PC-3 (cell line): ENCODE measurements around the gene EEF1B2. TPM values are rescaled to one million over a fixed set of nuclear protein-coding genes. Genes with fewer than 3 reads are reported as not detected.
A peak's percentile ranks its signal among the peaks of the same experiment; 100 is the strongest.
"Not testable (repeated sequence)": the region's sequence is repeated elsewhere in the genome, so short reads cannot be mapped to it uniquely, and the experiment has no call there.

Experiments
- ATAC-seq: fragments of 200-7000 bp; cut with Tn5 transposase; 2 replicates; pipeline ENCODE4 v1.9.1; 2020; ENCODE audit warnings: mild to moderate bottlenecking, moderate library complexity
- BruUV-seq: library from RNA; stranded (reverse); fragments of 400-500 nt; replicated peaks from 2 replicates; lab custom pipeline; 2021; lab: Mats Ljungman, UMichigan
- CTCF ChIA-PET: fragments of 300-600 bp; sonication (Branson Sonifier 250); formaldehyde crosslinking; loops from one replicate; lab custom pipeline; 2022; ENCODE audit warnings: antibody characterized with exemption; lab: Charles Lee
- POLR2A ChIA-PET: fragments of 300-600 bp; sonication (Branson Sonifier 250); formaldehyde crosslinking; loops from one replicate; lab custom pipeline; 2022; ENCODE audit warnings: antibody characterized with exemption; ENCODE audit not compliant: unreplicated experiment; lab: Charles Lee
- DNase-seq: peaks from one replicate; pipeline ENCODE4 v3.0.0-alpha.2; 2015
- H2AFZ ChIP-seq: fragments of 300-600 bp; sonication (generic); 2 replicates; pipeline ENCODE4 v1.6.0; 2016; ENCODE audit warnings: antibody characterized with exemption, low read length
- H3F3A ChIP-seq: fragments of 300-600 bp; sonication (generic); one replicate; pipeline ENCODE4 v1.6.0; 2017; ENCODE audit warnings: antibody characterized with exemption, low read length, control low read depth, mild to moderate bottlenecking; ENCODE audit not compliant: unreplicated experiment
- H3K27ac ChIP-seq: fragments of 300-600 bp; sonication (generic); 2 replicates; pipeline ENCODE4 v1.5.1; 2016; ENCODE audit warnings: mild to moderate bottlenecking, low read length
- H3K27me3 ChIP-seq: fragments of 300-600 bp; sonication (generic); 2 replicates; pipeline ENCODE4 v1.6.1; 2016; ENCODE audit warnings: low read length, mixed read lengths
- H3K36me3 ChIP-seq: fragments of 300-600 bp; sonication (generic); 2 replicates; pipeline ENCODE4 v1.6.1; 2016; ENCODE audit warnings: low read depth, mixed run types, low read length, mixed read lengths
- H3K4me1 ChIP-seq: fragments of 300-600 bp; sonication (generic); 2 replicates; pipeline ENCODE4 v1.5.1; 2016; ENCODE audit warnings: low read length; ENCODE audit not compliant: insufficient read depth
- H3K4me2 ChIP-seq: fragments of 300-600 bp; sonication (generic); 2 replicates; pipeline ENCODE4 v1.6.0; 2016; ENCODE audit warnings: low read length
- H3K4me3 ChIP-seq: fragments of 300-600 bp; sonication (generic); 2 replicates; pipeline ENCODE4 v1.5.1; 2016; ENCODE audit warnings: mild to moderate bottlenecking, low read length, mixed read lengths
- H3K79me2 ChIP-seq: fragments of 300-600 bp; sonication (generic); 2 replicates; pipeline ENCODE4 v1.6.1; 2017; ENCODE audit warnings: low read length, mixed read lengths
- H3K9ac ChIP-seq: fragments of 300-600 bp; sonication (generic); 2 replicates; pipeline ENCODE4 v1.6.0; 2016; ENCODE audit warnings: mild to moderate bottlenecking, low read length
- H3K9me2 ChIP-seq: fragments of 300-600 bp; sonication (generic); replicated peaks from 2 replicates; pipeline ENCODE4 v1.6.1; 2016; ENCODE audit warnings: mixed run types, low read length, mixed read lengths
- H3K9me3 ChIP-seq: fragments of 300-600 bp; sonication (generic); 2 replicates; pipeline ENCODE4 v1.6.1; 2016; ENCODE audit warnings: low read length, mixed read lengths
- H4K20me1 ChIP-seq: fragments of 300-600 bp; sonication (generic); 2 replicates; pipeline ENCODE4 v1.6.1; 2016; ENCODE audit warnings: low read length, mixed read lengths
- EZH2phosphoT487 ChIP-seq: fragments of 300-600 bp; sonication (generic); IDR thresholded peaks from 2 replicates; pipeline ENCODE4 v1.6.1; 2018; ENCODE audit warnings: mild to moderate bottlenecking, antibody characterized with exemption, low read length, borderline replicate concordance
- intact Hi-C: fragments of 100-400 bp; cut with micrococcal nuclease; formaldehyde crosslinking; loops from 2 replicates; pipeline ENCODE4 v1.9.0; 2023
- total RNA-seq: library from RNA; depleted of rRNA; stranded (reverse); fragments of >200 nt; gene quantifications from 2 replicates; pipeline ENCODE4 v1.2.3, GENCODE V29; 2014
- TF ChIP-seq, protein P1 (sequence below): fragments of 300-600 bp; sonication (generic); conservative IDR thresholded peaks from 2 replicates; pipeline ENCODE4 v1.5.1; 2017; ENCODE audit warnings: antibody characterized with exemption, low read depth, mild to moderate bottlenecking, low read length

Gene EEF1B2
- total RNA-seq, 1 experiment from 2014 or later: 616 TPM

DNA sequence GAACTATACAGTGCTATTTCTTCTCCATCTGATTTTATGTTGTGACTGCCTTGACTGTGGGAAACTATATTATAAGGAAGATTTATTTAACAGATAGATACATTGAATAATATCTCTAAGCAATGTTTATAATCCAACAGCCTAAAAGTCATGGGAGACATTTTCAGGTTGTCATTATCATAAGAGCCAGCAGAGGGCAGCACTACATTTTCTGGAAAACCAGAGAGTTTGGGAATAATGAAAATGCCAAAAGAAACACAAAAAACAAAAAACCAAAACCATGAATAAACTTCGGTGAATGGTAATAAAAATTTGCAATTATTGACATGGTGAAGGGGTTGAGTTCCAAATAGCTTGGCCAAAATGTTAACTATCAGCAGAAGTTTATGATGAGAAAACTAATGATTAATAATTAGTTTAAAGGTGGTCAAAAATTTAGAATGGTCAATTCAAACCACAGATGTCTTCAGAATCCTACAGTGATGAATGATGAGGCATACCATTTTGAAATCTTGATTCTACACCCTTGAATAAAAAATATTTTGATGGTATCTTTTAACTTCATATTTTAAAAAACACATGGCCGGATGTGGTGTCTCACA, 4.7 kb downstream of the EEF1B2 start:
- ChIA-PET POLR2A (no interaction called here), CTCF (no interaction called here)
- Histone ChIP-seq H3K9ac (no peak overlapping the region), H3K27me3 (no peaks in the 10 kb centered on the region), H3K27ac (no peak overlapping the region), H2AFZ (no peak overlapping the region), H3K9me2 (no peaks in the 10 kb centered on the region), H3F3A (peaks cover 8% of the 10 kb centered on the region), H3K4me2 (no peak overlapping the region), H3K79me2 (peaks cover 31% of the 10 kb centered on the region), H3K4me1 (peaks cover 18% of the 10 kb centered on the region), H3K4me3 (no peak overlapping the region), H4K20me1 (peaks cover 26% of the 10 kb centered on the region), H3K9me3 (no peaks in the 10 kb centered on the region), H3K36me3 (peaks cover 48% of the 10 kb centered on the region)
- TF ChIP-seq, protein P1, sequence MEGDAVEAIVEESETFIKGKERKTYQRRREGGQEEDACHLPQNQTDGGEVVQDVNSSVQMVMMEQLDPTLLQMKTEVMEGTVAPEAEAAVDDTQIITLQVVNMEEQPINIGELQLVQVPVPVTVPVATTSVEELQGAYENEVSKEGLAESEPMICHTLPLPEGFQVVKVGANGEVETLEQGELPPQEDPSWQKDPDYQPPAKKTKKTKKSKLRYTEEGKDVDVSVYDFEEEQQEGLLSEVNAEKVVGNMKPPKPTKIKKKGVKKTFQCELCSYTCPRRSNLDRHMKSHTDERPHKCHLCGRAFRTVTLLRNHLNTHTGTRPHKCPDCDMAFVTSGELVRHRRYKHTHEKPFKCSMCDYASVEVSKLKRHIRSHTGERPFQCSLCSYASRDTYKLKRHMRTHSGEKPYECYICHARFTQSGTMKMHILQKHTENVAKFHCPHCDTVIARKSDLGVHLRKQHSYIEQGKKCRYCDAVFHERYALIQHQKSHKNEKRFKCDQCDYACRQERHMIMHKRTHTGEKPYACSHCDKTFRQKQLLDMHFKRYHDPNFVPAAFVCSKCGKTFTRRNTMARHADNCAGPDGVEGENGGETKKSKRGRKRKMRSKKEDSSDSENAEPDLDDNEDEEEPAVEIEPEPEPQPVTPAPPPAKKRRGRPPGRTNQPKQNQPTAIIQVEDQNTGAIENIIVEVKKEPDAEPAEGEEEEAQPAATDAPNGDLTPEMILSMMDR: peak; percentile 87
- TF ChIP-seq EZH2phosphoT487: no peak
- DNase-seq (peak; percentile 71), ATAC-seq (no peak)
- intact Hi-C loops: loop anchor here (1.0 to 5.0 kb wide), 4 partner anchors 48 to 278 kb away; partner anchors contain the start of gene ADAM23
- no TSS peak for BruUV-seq

GRCh38 chr2:206168230-206168629, 8.5 kb downstream of the EEF1B2 start:
- H4K20me1 ChIP-seq, H3K9me2 ChIP-seq, H3K79me2 ChIP-seq, CTCF ChIA-PET, H3K4me2 ChIP-seq, H3K4me1 ChIP-seq, BruUV-seq, H3K27me3 ChIP-seq, ATAC-seq, DNase-seq, H3K9ac ChIP-seq, POLR2A ChIA-PET, H2AFZ ChIP-seq, H3F3A ChIP-seq, H3K4me3 ChIP-seq, H3K9me3 ChIP-seq, H3K27ac ChIP-seq, intact Hi-C loops: not testable (repeated sequence)
- peaks cover 21% of the 10 kb centered on the region for H3K36me3 ChIP-seq

DNA sequence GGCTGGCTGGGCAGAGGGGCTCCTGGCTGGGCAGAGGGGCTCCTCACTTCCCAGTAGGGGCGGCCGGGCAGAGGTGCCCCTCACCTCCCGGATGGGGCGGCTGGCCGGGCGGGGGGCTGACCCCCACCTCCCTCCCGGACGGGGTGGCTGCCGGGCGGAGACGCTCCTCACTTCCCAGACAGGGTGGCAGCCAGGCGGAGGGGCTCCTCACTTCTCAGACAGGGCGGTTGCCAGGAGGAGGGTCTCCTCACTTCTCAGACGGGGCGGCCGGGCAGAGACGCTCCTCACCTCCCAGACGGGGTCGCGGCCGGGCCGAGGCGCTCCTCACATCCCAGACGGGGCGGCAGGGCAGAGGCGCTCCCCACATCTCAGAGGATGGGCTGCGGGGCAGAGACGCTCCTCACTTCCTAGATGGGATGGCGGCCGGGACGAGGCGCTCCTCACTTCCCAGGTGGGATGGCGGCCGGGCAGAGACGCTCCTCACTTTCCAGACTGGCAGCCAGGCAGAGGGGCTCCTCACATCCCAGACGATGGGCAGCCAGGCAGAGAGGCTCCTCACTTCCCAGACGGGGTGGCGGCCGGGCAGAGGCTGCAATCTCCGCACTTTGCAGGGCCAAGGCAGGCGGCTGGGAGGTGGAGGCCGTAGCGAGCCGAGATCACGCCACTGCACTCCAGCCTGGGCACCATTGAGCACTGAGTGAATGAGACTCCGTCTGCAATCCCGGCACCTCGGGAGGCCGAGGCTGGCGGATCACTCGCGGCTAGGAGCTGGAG, 12.1 kb downstream of the EEF1B2 start:
- H3K4me1 ChIP-seq, H4K20me1 ChIP-seq, H3K79me2 ChIP-seq, H3K27me3 ChIP-seq, H3K36me3 ChIP-seq, H3K27ac ChIP-seq, CTCF ChIA-PET, H3K4me3 ChIP-seq, H3K9ac ChIP-seq, ATAC-seq, H3F3A ChIP-seq, H3K4me2 ChIP-seq, H2AFZ ChIP-seq, intact Hi-C loops, POLR2A ChIA-PET, H3K9me3 ChIP-seq, H3K9me2 ChIP-seq, DNase-seq, BruUV-seq: not testable (repeated sequence)
